WTC11 (cell line): ENCODE data around the gene SFT2D3. TPM values are rescaled to one million over a fixed set of nuclear protein-coding genes. Genes with fewer than 3 reads are reported as not detected.
A peak's percentile ranks its signal among the peaks of the same experiment; 100 is the strongest.

Experiments
- AR ChIP-seq: fragments of 250-450 bp; sonication (Bioruptor Pico); IDR thresholded peaks from 2 replicates; pipeline ENCODE4 v1.9.0; 2021; ENCODE audit warnings: mild to moderate bottlenecking
- CTCF ChIP-seq: fragments of 200-600 bp; IDR thresholded peaks from 2 replicates; pipeline ENCODE4 v1.8.0; 2022; ENCODE audit warnings: antibody characterized with exemption
- FOXP1 ChIP-seq: sonication (generic); formaldehyde crosslinking; IDR thresholded peaks from 2 replicates; pipeline ENCODE4 v1.8.0; 2022; ENCODE audit warnings: missing genetic modification reagents, mild to moderate bottlenecking, moderate library complexity, borderline replicate concordance
- FOXP4 ChIP-seq: sonication (generic); formaldehyde crosslinking; IDR thresholded peaks from 2 replicates; pipeline ENCODE4 v1.8.0; 2022; ENCODE audit warnings: mild to moderate bottlenecking, missing genetic modification reagents
- GABPB1 ChIP-seq: sonication (generic); formaldehyde crosslinking; IDR thresholded peaks from 2 replicates; pipeline ENCODE4 v1.8.1; 2023; ENCODE audit warnings: mild to moderate bottlenecking, missing genetic modification reagents
- JUN ChIP-seq: sonication (generic); formaldehyde crosslinking; IDR thresholded peaks from 2 replicates; pipeline ENCODE4 v1.8.0; 2023; ENCODE audit warnings: mild to moderate bottlenecking, missing genetic modification reagents
- PRDM15 ChIP-seq: sonication (generic); formaldehyde crosslinking; IDR thresholded peaks from 2 replicates; pipeline ENCODE4 v1.8.0; 2022; ENCODE audit warnings: missing genetic modification reagents
- PRRX2 ChIP-seq: fragments of 250-450 bp; sonication (Bioruptor Pico); IDR thresholded peaks from 2 replicates; pipeline ENCODE4 v1.8.0; 2021; ENCODE audit warnings: mild to moderate bottlenecking
- SMAD3 ChIP-seq: sonication (generic); formaldehyde crosslinking; IDR thresholded peaks from 2 replicates; pipeline ENCODE4 v1.8.0; 2022; ENCODE audit warnings: missing genetic modification reagents, mild to moderate bottlenecking, borderline replicate concordance
- SP1 ChIP-seq: sonication (generic); formaldehyde crosslinking; conservative IDR thresholded peaks from 2 replicates; pipeline ENCODE4 v1.8.1; 2022; ENCODE audit warnings: missing genetic modification reagents
- USF2 ChIP-seq: sonication (generic); formaldehyde crosslinking; IDR thresholded peaks from 2 replicates; pipeline ENCODE4 v1.8.1; 2023; ENCODE audit warnings: mild to moderate bottlenecking, missing genetic modification reagents, moderate library complexity
- ZNF425 ChIP-seq: fragments of 250-450 bp; sonication (Bioruptor Pico); conservative IDR thresholded peaks from 2 replicates; pipeline ENCODE4 v1.9.0; 2021; ENCODE audit warnings: mild to moderate bottlenecking
- total RNA-seq: library from RNA; stranded (reverse); gene quantifications from 3 replicates; pipeline ENCODE4 v1.2.3, GENCODE V29; 2021

SFT2D3 gene
- total RNA-seq, 1 experiment from 2014 or later: 10.5 TPM

- TF ChIP-seq AR (CRISPR knock-in tag) (no peak), FOXP4 (CRISPR knock-in tag) (no peak; the same call in none of the 2 replicates), ZNF425 (CRISPR knock-in tag) (no peak), SP1 (CRISPR knock-in tag) (peak; percentile 48), FOXP1 (CRISPR knock-in tag) (peak; percentile 97), JUN (no peak; the same call in 1 of the 2 replicates), PRRX2 (CRISPR knock-in tag) (0 out of 2 replicates have a peak, but pooled peaks have one; percentile 19), PRDM15 (CRISPR knock-in tag) (no peak; the same call in 1 of the 2 replicates), GABPB1 (CRISPR knock-in tag) (peak; percentile 39; the same call in 1 of the 2 replicates), SMAD3 (CRISPR knock-in tag) (no peak), CTCF (no peak), USF2 (CRISPR knock-in tag) (0 out of 2 replicates have a peak, but pooled peaks have one; percentile 10)
These were observed 526 bp downstream of the SFT2D3 start (continued) for GRCh38 chr2:127701651-127702394.
